HG03558 (cell line): Measurements from ENCODE around the gene PLEKHA6.

Experiments
- ATAC-seq: cut with Tn5 transposase; IDR thresholded peaks from one replicate; pipeline ENCODE4 v1.9.1; 2021; ENCODE audit warnings: moderate number of reproducible peaks; ENCODE audit not compliant: unreplicated experiment; ENCODE audit errors: extremely low read depth

The PLEKHA6 gene

GRCh38 chr1:204289280-204289679 lies 70.4 kb downstream of the PLEKHA6 start:
- no peak for ATAC-seq

DNA sequence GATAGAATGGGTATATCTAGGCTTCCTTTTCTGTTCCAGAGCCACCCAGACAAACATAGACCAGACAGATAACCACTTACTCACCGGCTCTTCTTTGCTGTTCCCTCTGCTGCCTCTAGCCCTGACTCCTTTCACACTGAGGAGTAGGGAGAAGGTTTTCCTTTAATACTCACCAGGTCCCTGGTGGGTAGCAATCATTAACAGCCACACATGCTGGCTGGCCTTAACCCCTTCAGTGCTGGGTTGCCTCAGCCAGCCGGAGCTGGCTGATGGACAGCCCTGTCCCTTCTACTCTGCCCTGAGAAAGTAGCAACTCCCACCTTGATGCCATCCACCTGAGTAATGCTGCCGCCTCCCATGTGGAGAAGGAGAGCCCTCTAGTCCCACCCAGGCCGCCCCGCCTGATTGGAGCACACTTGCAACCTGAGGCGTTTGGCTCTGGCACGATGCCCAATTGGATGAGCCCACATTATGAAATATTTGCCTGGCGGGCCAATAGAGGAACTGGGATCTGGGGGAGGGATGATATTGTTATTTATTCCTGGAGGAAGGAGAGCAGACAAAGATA lies 71.6 kb downstream of the PLEKHA6 start:
- no peak for ATAC-seq

DNA sequence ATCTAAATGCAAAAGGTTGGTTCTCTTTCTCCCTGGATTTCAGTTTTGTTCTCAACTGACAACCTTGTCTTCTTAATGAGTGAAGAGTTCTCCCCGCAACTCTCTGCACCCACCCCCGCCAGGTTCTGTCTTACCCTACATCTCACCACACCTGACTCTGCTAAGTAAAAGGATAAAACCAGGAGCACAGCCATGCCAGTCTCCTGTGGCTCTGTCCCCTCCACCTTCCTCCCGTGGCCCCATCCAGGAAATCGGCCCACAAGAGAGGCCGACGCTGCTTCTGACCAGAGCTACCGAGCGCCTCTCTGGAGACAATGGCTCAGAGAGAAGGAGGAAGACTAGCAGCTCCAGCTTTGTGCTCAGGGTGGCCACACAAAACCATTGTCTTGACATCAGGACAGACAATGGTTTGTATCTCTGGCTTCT lies 72.2 kb downstream of the PLEKHA6 start:
- no peak for ATAC-seq

- ATAC-seq: no peak
These were observed 72.8 kb downstream of the PLEKHA6 start for GRCh38 chr1:204286831-204287421.

DNA sequence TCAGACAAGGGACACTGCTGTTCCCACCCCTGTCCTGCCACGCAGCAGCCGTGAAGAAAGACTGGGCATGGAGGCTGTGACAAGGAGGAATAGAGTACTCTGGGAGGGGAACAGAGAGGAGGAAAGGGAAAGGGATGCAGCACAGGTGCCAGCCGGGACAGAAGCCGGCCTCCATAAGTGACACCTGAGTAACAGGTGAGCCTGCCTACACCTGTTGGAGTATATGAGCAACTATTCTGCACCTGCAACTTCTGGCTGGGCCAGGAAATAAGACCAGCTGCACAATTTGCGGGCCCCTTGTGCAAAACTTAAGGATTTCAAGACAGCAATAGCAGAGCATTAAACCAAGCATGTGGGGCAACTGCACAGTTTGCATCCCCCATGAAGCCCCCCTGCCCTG lies 73.4 kb downstream of the PLEKHA6 start:
- ATAC-seq: no peak

GRCh38 chr1:204285436-204286305 lies 74.1 kb downstream of the PLEKHA6 start:
- ATAC-seq: no peak

- no peak for ATAC-seq
These were observed 74.8 kb downstream of the PLEKHA6 start for GRCh38 chr1:204284929-204285328.

GRCh38 chr1:204283711-204284651 lies 75.7 kb downstream of the PLEKHA6 start:
- ATAC-seq: no peak

GRCh38 chr1:204282761-204283221 lies 76.9 kb downstream of the PLEKHA6 start:
- no peak for ATAC-seq

DNA sequence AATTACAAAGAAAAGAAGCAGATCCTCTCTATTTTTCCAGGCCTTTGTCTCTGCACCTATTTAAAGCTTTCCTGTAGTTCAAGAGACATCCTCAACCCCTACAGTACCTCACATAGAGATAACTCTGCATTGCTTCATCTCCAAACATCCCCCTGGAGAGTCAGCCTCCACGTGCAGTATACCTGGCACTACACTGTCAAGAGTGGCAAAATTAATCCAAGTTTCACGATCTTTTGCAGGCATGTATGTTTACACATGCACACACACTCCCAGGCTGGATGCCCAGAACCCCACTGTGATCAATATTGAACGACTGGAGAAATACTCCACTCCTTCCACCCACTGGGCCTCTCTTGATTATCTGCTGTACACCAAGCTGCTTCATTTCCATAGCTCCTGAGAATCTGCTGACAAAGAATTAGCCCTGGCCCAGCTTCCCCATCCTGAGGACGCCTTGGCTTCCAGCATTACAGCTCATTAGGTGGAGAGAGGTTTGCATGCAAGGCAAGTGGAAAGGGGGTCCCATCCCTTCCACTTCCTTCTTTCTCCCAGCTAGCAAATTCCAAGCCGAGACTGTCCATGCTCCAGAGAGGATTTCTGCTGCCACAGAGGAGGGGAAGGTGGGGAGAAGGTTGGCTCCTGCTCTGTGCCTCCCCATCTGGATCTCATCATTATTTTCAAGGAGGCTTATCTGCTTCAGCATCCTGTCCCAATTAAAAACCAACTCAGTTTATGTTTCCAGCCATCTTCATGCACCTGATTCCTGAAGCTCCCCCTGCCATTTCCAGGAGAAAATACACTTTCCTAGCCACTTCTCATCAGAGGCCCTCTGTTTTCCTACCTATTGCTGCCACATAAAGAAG lies 79.4 kb downstream of the PLEKHA6 start:
- ATAC-seq: no peak

DNA sequence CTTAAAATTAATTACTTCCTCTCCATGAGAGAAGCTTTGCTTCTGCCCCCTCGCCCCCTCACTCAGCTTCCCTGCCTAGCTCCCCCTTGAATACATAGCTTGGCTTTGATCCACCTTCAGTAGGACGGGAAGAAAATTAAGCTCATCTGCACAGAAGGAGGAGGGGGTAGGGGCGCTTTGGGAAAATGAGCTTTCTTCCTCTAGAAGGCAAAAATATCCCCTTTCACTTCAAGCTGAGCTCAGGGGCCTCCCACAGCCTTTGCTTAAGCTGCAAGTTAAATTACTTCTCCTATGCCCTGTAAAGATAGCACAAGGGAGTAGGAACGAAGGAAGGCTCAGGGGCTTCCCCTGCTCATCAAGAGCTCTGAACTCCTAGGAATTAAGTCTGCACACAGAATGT lies 80.8 kb downstream of the PLEKHA6 start:
- no peak for ATAC-seq

DNA sequence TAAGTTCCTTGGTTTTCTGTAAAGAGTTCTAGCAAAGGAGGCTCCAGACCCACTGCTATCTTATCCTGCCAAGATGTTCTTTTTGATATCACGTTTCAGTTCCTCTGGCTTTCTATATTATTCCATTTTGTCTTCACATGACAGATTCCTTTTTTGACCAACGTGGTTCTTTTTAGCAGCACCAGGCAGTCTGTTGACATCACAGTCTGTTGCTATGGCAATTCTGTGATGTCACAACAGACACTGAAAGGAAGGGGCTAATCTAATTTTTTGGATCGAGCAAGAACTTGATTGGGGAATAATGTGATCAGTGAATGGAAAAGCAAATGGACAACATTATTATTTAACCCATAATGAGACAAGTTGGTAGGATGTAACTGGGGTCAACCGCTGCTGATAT lies 81.5 kb downstream of the PLEKHA6 start:
- no peak for ATAC-seq

- no peak for ATAC-seq
These were observed 82.0 kb downstream of the PLEKHA6 start for GRCh38 chr1:204277563-204278219.

DNA sequence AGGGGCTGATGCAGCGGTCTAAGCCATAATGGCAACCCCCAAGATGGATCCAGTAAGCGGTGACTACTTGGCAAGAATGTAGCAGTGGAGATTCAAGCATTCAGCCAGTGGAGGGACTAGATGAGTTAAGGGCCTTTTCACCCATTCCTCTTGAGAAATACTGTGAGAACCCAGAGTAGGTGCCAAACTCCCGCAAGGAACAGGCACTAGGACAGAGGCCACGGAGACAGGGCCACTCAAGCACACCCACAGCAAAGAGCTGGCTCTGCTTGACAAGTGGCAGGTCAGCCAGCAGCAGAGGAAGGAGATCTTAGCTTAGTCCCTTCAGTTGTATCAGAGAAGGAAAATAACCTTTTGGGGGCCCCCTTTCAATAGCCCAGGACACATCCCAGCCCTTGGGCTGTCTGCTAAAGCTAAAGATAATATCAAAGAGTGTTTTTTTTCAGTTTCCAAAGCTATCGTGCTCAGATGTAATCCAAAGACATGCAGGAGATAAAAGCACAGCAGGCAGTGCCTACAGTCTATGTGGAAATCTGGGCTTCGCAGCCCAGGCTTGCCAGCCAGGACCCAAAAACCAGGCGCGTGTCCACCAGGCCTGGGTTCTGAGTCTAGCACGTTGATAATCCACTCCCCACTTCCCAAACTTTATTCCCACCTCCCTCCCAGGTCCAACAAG lies 83.9 kb downstream of the PLEKHA6 start:
- ATAC-seq: no peak

DNA sequence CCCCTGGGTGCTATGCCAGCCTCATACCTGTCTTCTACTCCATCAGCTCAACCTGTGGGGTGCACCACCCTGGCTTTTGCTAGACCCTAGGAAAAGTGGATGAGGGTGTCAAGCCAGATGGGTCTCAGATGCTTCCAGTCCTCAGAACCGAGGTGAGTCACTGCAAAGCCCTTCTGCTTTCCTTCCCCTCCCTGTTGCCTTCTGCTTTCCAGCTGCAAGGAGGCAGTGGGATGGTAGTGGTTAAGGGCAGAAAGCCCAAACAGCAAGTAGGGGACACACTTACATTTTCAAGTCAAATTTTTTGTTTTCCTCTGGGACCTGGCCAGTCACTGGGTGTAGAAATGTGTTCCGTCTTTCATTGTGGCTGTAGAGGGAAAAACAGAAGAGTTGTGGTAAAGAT lies 85.3 kb downstream of the PLEKHA6 start:
- no peak for ATAC-seq

- no peak for ATAC-seq
These were observed 87.2 kb downstream of the PLEKHA6 start for GRCh38 chr1:204272505-204272904.

GRCh38 chr1:204271970-204272369 lies 87.8 kb downstream of the PLEKHA6 start:
- ATAC-seq: no peak

DNA sequence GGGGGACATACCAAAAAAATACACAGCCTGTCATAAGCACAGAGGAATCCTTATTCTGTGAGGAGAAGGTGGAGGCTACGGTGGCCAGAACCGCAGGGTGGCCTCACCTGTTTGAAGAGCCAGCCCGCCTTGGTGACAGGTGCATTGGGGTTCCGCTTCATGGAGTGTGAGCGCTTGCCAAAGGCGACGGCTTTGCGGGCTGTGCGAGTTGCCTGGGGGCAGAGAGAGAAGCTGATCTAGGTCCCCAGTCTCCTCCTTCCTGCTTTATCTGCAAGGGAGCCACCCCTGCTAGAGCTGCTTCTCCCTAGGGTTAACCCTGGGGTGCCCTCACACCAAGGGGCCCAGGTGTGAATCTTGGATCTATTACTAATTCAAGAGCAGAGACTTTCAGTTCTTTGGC lies 91.6 kb downstream of the PLEKHA6 start:
- ATAC-seq: no peak
